Erythroblast (primary cell): ENCODE results near the gene BCDIN3D.

Source experiments
- DNase-seq, 2 experiments: peaks; one replicate each; lab custom pipeline; 2025; lab: John Stamatoyannopoulos, UW
- GATA1 ChIP-seq: IDR thresholded peaks from 2 replicates; pipeline ENCODE4 v1.6.1; 2011; ENCODE audit warnings: low read depth, mild to moderate bottlenecking, control low read depth, low read length, moderate library complexity
- POLR2A ChIP-seq: IDR thresholded peaks from 2 replicates; pipeline ENCODE4 v1.6.1; 2011; ENCODE audit warnings: mild to moderate bottlenecking, low read length

The BCDIN3D gene

GRCh38 chr12:49789992-49790391 lies 52.9 kb downstream of the BCDIN3D start:
- TF ChIP-seq GATA1 (no peak), POLR2A (no peak)
- DNase-seq = no peak

DNA sequence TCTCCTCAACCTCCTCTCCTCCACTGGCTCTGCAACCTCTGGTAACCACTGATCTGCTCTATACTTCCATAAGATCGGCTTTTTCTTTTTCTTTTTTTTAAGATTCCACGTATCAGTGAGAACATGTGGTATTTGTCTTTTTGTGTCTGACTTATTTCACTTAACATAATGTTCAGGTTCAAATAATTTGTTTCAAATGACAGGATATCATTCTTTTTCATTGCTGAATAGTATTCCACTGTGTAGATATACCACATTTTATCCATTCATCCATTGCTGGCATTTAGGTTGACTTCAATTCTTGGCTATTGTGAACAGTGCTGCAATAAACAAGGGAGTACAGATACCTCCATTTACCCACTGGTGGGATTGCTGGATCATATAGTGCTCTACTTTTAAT lies 55.2 kb downstream of the BCDIN3D start:
- TF ChIP-seq POLR2A = no peak
- no peak for TF ChIP-seq GATA1
- no peak for DNase-seq
